Upper lobe of right lung (tissue), 1 donor: Measurements from ENCODE around the gene PDCD2L. TPM values are rescaled to one million over a fixed set of nuclear protein-coding genes. Genes with fewer than 3 reads are reported as not detected.
A peak's percentile ranks its signal among the peaks of the same experiment; 100 is the strongest.
"Not testable (repeated sequence)": the region's sequence is repeated elsewhere in the genome, so short reads cannot be mapped to it uniquely, and the experiment has no call there.

Source experiments
- ATAC-seq: fragments of 200-7000 bp; cut with Tn5 transposase; one replicate; pipeline ENCODE4 v1.9.1; 2020; ENCODE audit warnings: mild to moderate bottlenecking, moderate library complexity
- DNase-seq: peaks from one replicate; pipeline ENCODE4 v3.0.0-alpha.2; 2020
- H3K27ac ChIP-seq: fragments of 200-600 bp; one replicate; pipeline ENCODE4 v1.8.0; 2022
- H3K27me3 ChIP-seq: fragments of 200-600 bp; one replicate; pipeline ENCODE4 v1.8.0; 2022; ENCODE audit warnings: mild to moderate bottlenecking
- H3K36me3 ChIP-seq: fragments of 200-600 bp; one replicate; pipeline ENCODE4 v1.8.0; 2022
- H3K4me1 ChIP-seq: fragments of 200-600 bp; one replicate; pipeline ENCODE4 v1.8.0; 2022
- H3K4me3 ChIP-seq: fragments of 200-600 bp; one replicate; pipeline ENCODE4 v1.8.0; 2022; ENCODE audit warnings: mild to moderate bottlenecking
- H3K9me3 ChIP-seq: fragments of 200-600 bp; one replicate; pipeline ENCODE4 v1.8.0; 2022
- CTCF ChIP-seq: fragments of 200-600 bp; IDR thresholded peaks from one replicate; pipeline ENCODE4 v1.8.0; 2022; ENCODE audit warnings: antibody characterized with exemption
- intact Hi-C: fragments of 100-400 bp; cut with DNase I; formaldehyde crosslinking; loops from one replicate; pipeline ENCODE4 v1.11.0; 2022
- total RNA-seq: library from RNA; stranded (reverse); fragmentation: NEBNext Ultra II Directional; extraction: Animal tissue kit (Norgen Biotek cat#: 25700); gene quantifications from one replicate; pipeline ENCODE4 v1.2.1, GENCODE V29; 2021
- donor health status: DM: no; HTN: yes; CAD: no; lungs with severe emphysema.

PDCD2L gene
- total RNA-seq, 1 donor from 2014 or later: 7.4 TPM

- Histone ChIP-seq H3K9me3 (no peaks in the 10 kb centered on the region), H3K4me1 (peaks cover 6% of the 10 kb centered on the region), H3K27me3 (no peaks in the 10 kb centered on the region), H3K36me3 (peaks cover 92% of the 10 kb centered on the region), H3K4me3 (no peak overlapping the region), H3K27ac (no peak overlapping the region)
- intact Hi-C loops: no loop called here
- no peak for ATAC-seq
- no peak for DNase-seq
- no peak for TF ChIP-seq CTCF
These were observed 54.5 kb downstream of the PDCD2L start for GRCh38 chr19:34458677-34459076.

- Histone ChIP-seq H3K27ac (no peak overlapping the region), H3K27me3 (no peaks in the 10 kb centered on the region), H3K4me3 (no peak overlapping the region), H3K9me3 (no peaks in the 10 kb centered on the region), H3K36me3 (peaks cover 92% of the 10 kb centered on the region), H3K4me1 (peaks cover 6% of the 10 kb centered on the region)
- TF ChIP-seq CTCF: no peak
- peak; percentile 71 for ATAC-seq
- no peak for DNase-seq
- intact Hi-C loops: no loop called here
These were observed 55.4 kb downstream of the PDCD2L start for GRCh38 chr19:34459614-34460013.

DNA sequence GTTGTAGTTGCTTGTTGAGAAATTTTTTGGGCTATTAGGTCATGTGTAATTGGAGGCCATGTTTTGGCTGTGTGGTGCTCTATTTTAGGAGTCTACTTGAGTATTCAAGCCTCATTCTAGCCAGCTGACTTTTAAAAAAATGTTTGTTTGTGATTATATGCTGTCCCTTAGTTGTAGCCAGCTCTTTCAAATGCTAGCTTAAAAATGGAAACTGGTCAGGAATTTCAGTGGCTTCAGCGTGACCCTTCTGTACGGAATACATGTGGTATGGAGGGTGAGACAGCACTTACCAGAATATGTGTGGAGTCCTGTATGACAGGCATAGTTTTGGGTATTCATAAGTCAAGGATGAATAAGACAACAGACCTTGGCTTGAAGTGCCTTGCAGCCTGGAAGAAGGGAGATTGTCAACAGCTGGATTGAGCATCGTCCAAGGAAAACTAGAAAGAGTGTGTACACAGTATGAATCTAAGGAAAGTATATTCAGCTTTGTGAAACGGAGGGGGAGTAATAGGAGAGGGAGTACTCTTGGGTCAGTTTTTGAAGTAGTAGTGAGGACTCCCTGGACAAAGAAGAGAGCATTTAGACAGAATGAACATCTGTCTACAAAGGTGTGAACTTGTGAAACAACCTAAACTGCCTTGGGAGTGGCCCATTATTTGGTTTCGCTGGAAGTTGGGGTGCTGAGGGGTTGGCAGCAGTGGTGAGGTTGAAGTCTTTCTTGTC lies 57.3 kb downstream of the PDCD2L start:
- intact Hi-C loops: no loop called here
- Histone ChIP-seq H3K4me1 (peaks cover 6% of the 10 kb centered on the region), H3K27me3 (no peaks in the 10 kb centered on the region), H3K4me3 (no peak overlapping the region), H3K27ac (peak overlapping the region; percentile 21), H3K9me3 (no peaks in the 10 kb centered on the region), H3K36me3 (peaks cover 94% of the 10 kb centered on the region)
- ATAC-seq (peak; percentile 51), DNase-seq (no peak)
- no peak for TF ChIP-seq CTCF

DNA sequence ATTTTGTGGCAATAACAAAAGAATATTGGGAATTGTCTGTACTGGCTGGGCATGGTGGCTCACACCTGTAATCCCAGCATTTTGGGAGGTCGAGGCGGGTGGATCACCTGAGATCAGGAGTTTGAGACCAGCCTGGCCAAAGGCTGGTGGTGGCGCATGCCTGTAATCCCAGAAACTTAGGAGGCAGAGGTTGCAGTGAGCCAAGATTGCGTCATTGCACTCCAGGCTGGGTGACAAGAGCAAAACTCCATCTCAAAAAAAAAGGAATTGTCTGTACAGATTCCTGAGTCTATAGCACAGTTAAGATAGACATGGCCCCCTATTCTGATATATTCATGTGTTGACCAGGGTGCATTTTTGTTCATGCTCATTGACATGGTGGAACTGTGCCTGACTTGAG lies 60.6 kb downstream of the PDCD2L start:
- H3K4me3 ChIP-seq, H3K27me3 ChIP-seq, ATAC-seq, H3K9me3 ChIP-seq, H3K27ac ChIP-seq, DNase-seq, H3K4me1 ChIP-seq, intact Hi-C loops: not testable (repeated sequence)
- peaks cover 100% of the 10 kb centered on the region for H3K36me3 ChIP-seq

GRCh38 chr19:34468409-34468808 lies 64.2 kb downstream of the PDCD2L start:
- ATAC-seq: no peak
- Histone ChIP-seq H3K27ac (no peak overlapping the region), H3K36me3 (peaks cover 97% of the 10 kb centered on the region), H3K4me3 (no peak overlapping the region), H3K4me1 (no peaks in the 10 kb centered on the region), H3K27me3 (no peaks in the 10 kb centered on the region), H3K9me3 (no peaks in the 10 kb centered on the region)
- no peak for TF ChIP-seq CTCF
- DNase-seq: no peak
- intact Hi-C loops: no loop called here

DNA sequence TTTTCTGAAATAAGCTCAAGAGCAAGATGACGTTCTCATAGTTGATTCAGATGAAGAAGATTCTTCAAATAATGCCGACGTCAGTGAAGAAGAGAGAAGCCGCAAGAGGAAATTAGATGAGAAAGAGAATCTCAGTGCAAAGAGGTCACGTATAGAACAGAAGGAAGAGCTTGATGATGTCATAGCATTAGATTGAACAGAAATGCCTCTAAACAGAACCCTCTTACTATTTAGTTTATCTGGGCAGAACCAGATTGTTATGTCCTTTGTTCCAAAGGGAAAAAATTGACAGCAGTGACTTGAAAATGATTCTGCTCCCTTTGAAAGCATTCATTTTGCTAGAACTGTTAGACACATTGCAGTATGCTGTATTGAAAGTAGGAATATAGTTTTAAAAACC lies 64.8 kb downstream of the PDCD2L start:
- not testable (repeated sequence) for DNase-seq, ATAC-seq
- H3K36me3 ChIP-seq: peaks cover 91% of the 10 kb centered on the region

More for the DNA sequence above, 64.8 kb downstream of the PDCD2L start:
- H3K4me3 ChIP-seq, H3K27me3 ChIP-seq, H3K4me1 ChIP-seq, H3K9me3 ChIP-seq, H3K27ac ChIP-seq, intact Hi-C loops: not testable (repeated sequence)
